GM13976 (cell line): ENCODE measurements around the gene TSC2.
"Not testable (repeated sequence)": the region's sequence is repeated elsewhere in the genome, so short reads cannot be mapped to it uniquely, and the experiment has no call there.

Source experiments
- DNase-seq: peaks from one replicate; pipeline ENCODE4 v3.0.0; 2012; ENCODE audit warnings: low spot score
- CTCF ChIP-seq: IDR thresholded peaks from 2 replicates; pipeline ENCODE4 v1.5.1; 2012; ENCODE audit warnings: borderline replicate concordance, mild to moderate bottlenecking; ENCODE audit not compliant: insufficient read depth; ENCODE audit errors: extremely low read depth, missing control alignments, control extremely low read depth
- in situ Hi-C: fragments of 300-500 bp; cut with MboI; formaldehyde crosslinking; loops from one replicate; pipeline ENCODE4 v1.12.0; 2022; ENCODE audit warnings: low sequenced_read_pairs, mixed read lengths, inconsistent platforms; ENCODE audit not compliant: unreplicated experiment

TSC2 gene

GRCh38 chr16:2102471-2102870 lies 54.7 kb downstream of the TSC2 start:
- in situ Hi-C loops, result no loop called here
- TF ChIP-seq CTCF, result no peak
- DNase-seq, result no peak

GRCh38 chr16:2104464-2104863 lies 56.7 kb downstream of the TSC2 start:
- DNase-seq, in situ Hi-C loops: not testable (repeated sequence)

- in situ Hi-C loops, DNase-seq: not testable (repeated sequence)
Observed at GRCh38 chr16:2105291-2105690, 57.5 kb downstream of the TSC2 start.

GRCh38 chr16:2105769-2106168 lies 58.0 kb downstream of the TSC2 start:
- in situ Hi-C loops, DNase-seq: not testable (repeated sequence)

GRCh38 chr16:2106211-2106610 lies 58.4 kb downstream of the TSC2 start:
- in situ Hi-C loops, DNase-seq: not testable (repeated sequence)

GRCh38 chr16:2107121-2107790 lies 59.5 kb downstream of the TSC2 start:
- in situ Hi-C loops, DNase-seq: not testable (repeated sequence)

- in situ Hi-C loops, DNase-seq: not testable (repeated sequence)
Observed at GRCh38 chr16:2107791-2108125, 60.0 kb downstream of the TSC2 start.

GRCh38 chr16:2108446-2109270 lies 60.9 kb downstream of the TSC2 start:
- DNase-seq, in situ Hi-C loops: not testable (repeated sequence)

- in situ Hi-C loops, DNase-seq: not testable (repeated sequence)
Observed at GRCh38 chr16:2109271-2109580, 61.4 kb downstream of the TSC2 start.

GRCh38 chr16:2109872-2110271 lies 62.1 kb downstream of the TSC2 start:
- in situ Hi-C loops, result not testable (repeated sequence)

GRCh38 chr16:2110332-2111008 lies 62.7 kb downstream of the TSC2 start:
- in situ Hi-C loops, DNase-seq: not testable (repeated sequence)

More at GRCh38 chr16:2109872-2110271, 62.1 kb downstream of the TSC2 start:
- not testable (repeated sequence) for DNase-seq

GRCh38 chr16:2111009-2111353 lies 63.2 kb downstream of the TSC2 start:
- DNase-seq, in situ Hi-C loops: not testable (repeated sequence)

GRCh38 chr16:2111412-2112335 lies 63.9 kb downstream of the TSC2 start:
- in situ Hi-C loops, DNase-seq: not testable (repeated sequence)

- DNase-seq, in situ Hi-C loops: not testable (repeated sequence)
Observed at GRCh38 chr16:2112539-2113106, 64.8 kb downstream of the TSC2 start.

GRCh38 chr16:2114225-2114624 lies 66.4 kb downstream of the TSC2 start:
- in situ Hi-C loops, DNase-seq: not testable (repeated sequence)

- DNase-seq, in situ Hi-C loops: not testable (repeated sequence)
Observed at GRCh38 chr16:2114885-2115590, 67.3 kb downstream of the TSC2 start.
